GM10266 (cell line): ENCODE results near the gene EXOC6.
"Not testable (repeated sequence)": the region's sequence is repeated elsewhere in the genome, so short reads cannot be mapped to it uniquely, and the experiment has no call there.

Source experiments
- DNase-seq: peaks from one replicate; pipeline ENCODE4 v3.0.0; 2012; ENCODE audit errors: extremely low spot score
- CTCF ChIP-seq: IDR thresholded peaks from 2 replicates; pipeline ENCODE4 v1.5.1; 2012; ENCODE audit warnings: mild to moderate bottlenecking, low read depth; ENCODE audit not compliant: control insufficient read depth, insufficient read depth; ENCODE audit errors: missing control alignments

The EXOC6 gene

GRCh38 chr10:92894081-92894655 is 45.8 kb downstream of the EXOC6 start:
- DNase-seq: no peak
- TF ChIP-seq CTCF: no peak

- DNase-seq: no peak
These were observed 49.6 kb downstream of the EXOC6 start for GRCh38 chr10:92897916-92898315.

GRCh38 chr10:92901819-92902251 is 53.5 kb downstream of the EXOC6 start:
- no peak for TF ChIP-seq CTCF
- DNase-seq: no peak

More at GRCh38 chr10:92897916-92898315, 49.6 kb downstream of the EXOC6 start:
- TF ChIP-seq CTCF: no peak

GRCh38 chr10:92903633-92904032 is 55.3 kb downstream of the EXOC6 start:
- no peak for TF ChIP-seq CTCF
- no peak for DNase-seq

GRCh38 chr10:92907280-92907679 is 59.0 kb downstream of the EXOC6 start:
- DNase-seq: no peak
- no peak for TF ChIP-seq CTCF

GRCh38 chr10:92912631-92913030 is 64.3 kb downstream of the EXOC6 start:
- not testable (repeated sequence) for DNase-seq

GRCh38 chr10:92913973-92914372 is 65.7 kb downstream of the EXOC6 start:
- no peak for TF ChIP-seq CTCF

GRCh38 chr10:92914478-92915325 is 66.4 kb downstream of the EXOC6 start:
- DNase-seq: peak; percentile 41
- TF ChIP-seq CTCF: peak; percentile 65

More at GRCh38 chr10:92913973-92914372, 65.7 kb downstream of the EXOC6 start:
- no peak for DNase-seq
